Mucosa of stomach (tissue), 1 donor: ENCODE data around the gene MIOX.

ENCODE experiments used
- H3K27me3 ChIP-seq: one replicate; pipeline ENCODE4 v1.7.0; 2013; ENCODE audit warnings: mild to moderate bottlenecking, low read length; ENCODE audit not compliant: control insufficient read depth, insufficient read depth
- H3K36me3 ChIP-seq: one replicate; pipeline ENCODE4 v1.7.0; 2013; ENCODE audit warnings: low read length; ENCODE audit not compliant: control insufficient read depth, insufficient read depth
- H3K4me1 ChIP-seq: one replicate; pipeline ENCODE4 v1.7.0; 2013; ENCODE audit warnings: mild to moderate bottlenecking, low read length; ENCODE audit not compliant: control insufficient read depth, insufficient read depth
- H3K4me3 ChIP-seq: one replicate; pipeline ENCODE4 v1.7.0; 2013; ENCODE audit warnings: low read length
- H3K9ac ChIP-seq: one replicate; pipeline ENCODE4 v1.7.0; 2013; ENCODE audit warnings: mild to moderate bottlenecking, low read length, moderate library complexity
- H3K9me3 ChIP-seq: one replicate; pipeline ENCODE4 v1.7.0; 2013; ENCODE audit warnings: mild to moderate bottlenecking, low read length, moderate library complexity; ENCODE audit not compliant: control insufficient read depth
- donor health status: Pancreatic carcinoma.

MIOX gene

DNA sequence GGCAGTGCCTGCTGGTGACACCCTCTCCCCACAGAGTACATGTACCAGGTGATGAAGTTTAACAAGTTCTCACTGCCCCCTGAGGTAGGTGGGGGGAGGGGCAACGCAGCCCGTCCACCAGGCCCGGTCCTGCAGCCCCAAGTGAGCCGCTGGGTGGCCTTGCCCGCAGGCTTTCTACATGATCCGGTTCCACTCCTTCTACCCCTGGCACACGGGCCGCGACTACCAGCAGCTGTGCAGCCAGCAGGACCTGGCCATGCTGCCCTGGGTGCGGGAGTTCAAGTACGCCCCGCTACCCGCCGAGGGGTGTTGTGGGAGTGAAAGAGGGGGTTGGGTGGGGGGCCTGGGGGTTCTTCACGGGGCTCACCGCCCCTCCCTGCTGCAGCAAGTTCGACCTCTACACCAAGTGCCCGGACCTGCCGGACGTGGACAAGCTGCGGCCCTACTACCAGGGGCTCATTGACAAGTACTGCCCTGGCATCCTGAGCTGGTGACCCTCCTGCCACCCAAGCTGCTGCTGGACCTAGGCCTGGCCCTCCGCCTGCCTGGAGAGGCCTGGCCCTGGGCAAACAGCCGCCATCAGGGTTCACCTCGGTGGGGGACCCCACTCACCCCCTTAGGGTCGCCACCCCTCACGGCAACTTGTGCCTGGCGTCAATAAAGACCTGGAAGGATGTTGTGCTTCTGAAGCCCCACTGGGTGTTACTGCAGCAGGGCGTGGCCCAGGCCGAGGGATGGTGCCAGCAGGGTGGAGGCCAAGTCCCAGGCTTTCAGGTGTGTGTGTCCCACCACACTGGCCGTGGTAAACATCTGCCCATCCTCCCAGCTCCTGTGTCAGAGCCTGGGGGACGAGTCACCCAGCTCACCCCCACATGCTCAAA lies 2.9 kb downstream of the MIOX start:
- no peak overlapping the region for H3K9ac ChIP-seq
- H3K36me3 ChIP-seq: no peaks in the 10 kb centered on the region
- H3K27me3 ChIP-seq: peaks cover 13% of the 10 kb centered on the region
- no peak overlapping the region for H3K4me3 ChIP-seq
- H3K9me3 ChIP-seq: no peaks in the 10 kb centered on the region
- peaks cover 9% of the 10 kb centered on the region for H3K4me1 ChIP-seq

DNA sequence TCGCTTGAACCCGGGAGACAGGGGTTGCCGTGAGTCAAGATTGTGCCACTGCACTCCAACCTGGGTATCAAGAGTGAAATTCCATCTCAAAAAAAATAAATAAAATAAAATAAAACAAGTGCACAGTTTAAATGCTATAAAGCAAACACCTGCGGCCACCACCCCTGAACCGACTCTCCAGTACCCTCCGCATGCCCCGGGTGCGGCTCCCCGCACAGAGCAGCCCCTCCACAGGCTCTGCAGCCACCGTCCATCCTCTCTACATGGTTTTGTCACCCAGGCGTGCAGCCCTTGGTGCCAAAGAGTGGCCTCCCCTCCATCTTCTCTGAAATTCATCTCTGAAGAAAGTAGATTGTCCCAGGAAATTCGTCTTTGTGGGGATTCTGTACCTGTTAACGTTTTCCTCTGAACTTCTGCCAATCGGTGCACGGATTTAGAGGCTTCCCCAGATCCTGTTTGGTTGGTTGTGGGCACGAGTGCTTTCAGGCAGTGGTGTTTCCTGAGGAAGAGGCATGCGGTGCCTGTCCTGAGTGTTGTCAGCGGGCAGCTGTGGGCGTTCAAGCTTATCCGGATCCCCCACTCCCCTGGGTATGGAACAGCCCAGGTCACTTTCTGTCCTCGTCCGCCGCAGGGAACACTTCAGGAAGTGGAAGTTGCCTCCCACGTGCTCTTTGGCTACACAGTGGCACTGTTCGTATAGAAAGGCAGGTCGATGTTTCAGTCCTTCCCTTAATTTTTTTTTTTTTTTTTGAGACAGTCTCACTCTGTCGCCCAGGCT lies 4.1 kb downstream of the MIOX start:
- Histone ChIP-seq H3K27me3 (peaks cover 13% of the 10 kb centered on the region), H3K9ac (no peak overlapping the region), H3K9me3 (no peaks in the 10 kb centered on the region), H3K4me3 (no peak overlapping the region), H3K4me1 (peaks cover 2% of the 10 kb centered on the region), H3K36me3 (no peaks in the 10 kb centered on the region)

DNA sequence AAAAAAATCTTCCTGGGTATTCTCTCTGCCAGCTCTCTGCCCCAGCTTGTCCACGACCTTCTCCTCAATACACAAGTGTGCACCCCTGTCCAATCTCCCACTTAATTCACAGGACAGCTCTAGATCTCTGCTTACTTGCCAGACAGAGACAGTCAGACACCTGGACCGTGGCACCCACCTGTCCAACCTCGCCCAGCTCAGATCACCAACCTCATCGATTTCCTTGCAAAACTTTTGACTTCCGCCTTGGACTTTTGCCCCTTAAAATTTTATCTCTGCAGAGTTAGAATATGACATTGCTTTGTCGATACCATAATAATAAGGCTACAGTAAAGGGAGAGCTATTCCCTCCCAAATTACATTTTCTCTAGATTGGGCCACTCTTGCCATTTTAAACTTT lies 10.4 kb downstream of the MIOX start:
- H3K36me3 ChIP-seq: no peaks in the 10 kb centered on the region
- H3K9ac ChIP-seq: no peak overlapping the region
- peaks cover 6% of the 10 kb centered on the region for H3K4me1 ChIP-seq
- H3K4me3 ChIP-seq: no peak overlapping the region
- no peaks in the 10 kb centered on the region for H3K27me3 ChIP-seq
- no peaks in the 10 kb centered on the region for H3K9me3 ChIP-seq

DNA sequence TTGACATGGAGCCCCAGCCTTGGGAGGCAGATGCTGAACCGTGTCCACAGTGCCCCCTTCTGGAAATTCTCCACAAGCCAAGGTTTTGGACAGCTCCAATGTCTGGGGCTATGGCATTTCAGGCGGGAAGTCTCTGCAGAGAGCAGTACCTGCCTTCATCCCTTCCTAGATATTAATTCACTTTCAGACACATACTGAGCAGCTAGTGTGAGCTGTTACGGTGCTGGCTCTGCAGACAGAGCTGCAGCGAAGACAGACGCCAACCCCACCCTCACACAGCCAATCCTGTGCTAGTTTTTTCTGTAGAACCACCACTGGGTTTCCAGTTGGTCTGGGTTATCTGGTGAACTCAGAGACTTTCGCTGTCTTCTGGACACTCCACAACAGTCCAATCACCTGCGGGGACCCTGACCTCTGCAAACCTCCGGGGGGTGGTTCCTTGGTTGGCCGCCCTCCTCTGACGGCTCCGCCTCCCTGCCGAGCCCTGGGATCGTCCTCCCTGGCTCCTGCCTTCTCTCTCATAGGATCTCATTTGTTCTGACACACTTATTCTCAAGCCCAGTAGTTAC lies 11.7 kb downstream of the MIOX start:
- H3K9ac ChIP-seq: no peak overlapping the region
- H3K4me1 ChIP-seq: peaks cover 6% of the 10 kb centered on the region
- H3K36me3 ChIP-seq: no peaks in the 10 kb centered on the region
- H3K4me3 ChIP-seq: no peak overlapping the region
- no peaks in the 10 kb centered on the region for H3K27me3 ChIP-seq
- no peaks in the 10 kb centered on the region for H3K9me3 ChIP-seq

DNA sequence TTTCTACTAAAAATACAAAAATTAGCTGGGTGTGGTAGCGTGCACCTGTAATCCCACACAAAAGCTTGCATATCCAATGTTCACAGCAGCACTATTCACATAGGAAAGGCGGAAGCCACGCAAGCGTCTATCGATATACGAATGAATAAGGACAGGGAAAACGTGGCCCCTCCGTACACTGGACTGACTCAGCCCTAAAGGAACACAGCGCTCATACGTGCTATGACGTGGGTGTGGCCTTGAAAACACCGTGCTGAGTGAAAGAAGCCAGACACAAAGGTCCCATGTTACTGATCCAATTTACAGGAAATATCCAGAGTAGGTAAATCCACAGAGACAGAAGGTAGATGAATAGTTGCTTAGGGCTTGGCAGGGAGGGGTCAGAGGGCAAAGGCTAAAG lies 13.8 kb downstream of the MIOX start:
- Histone ChIP-seq H3K27me3 (no peaks in the 10 kb centered on the region), H3K4me3 (no peak overlapping the region), H3K9me3 (no peaks in the 10 kb centered on the region), H3K9ac (no peak overlapping the region), H3K4me1 (peaks cover 6% of the 10 kb centered on the region), H3K36me3 (no peaks in the 10 kb centered on the region)

DNA sequence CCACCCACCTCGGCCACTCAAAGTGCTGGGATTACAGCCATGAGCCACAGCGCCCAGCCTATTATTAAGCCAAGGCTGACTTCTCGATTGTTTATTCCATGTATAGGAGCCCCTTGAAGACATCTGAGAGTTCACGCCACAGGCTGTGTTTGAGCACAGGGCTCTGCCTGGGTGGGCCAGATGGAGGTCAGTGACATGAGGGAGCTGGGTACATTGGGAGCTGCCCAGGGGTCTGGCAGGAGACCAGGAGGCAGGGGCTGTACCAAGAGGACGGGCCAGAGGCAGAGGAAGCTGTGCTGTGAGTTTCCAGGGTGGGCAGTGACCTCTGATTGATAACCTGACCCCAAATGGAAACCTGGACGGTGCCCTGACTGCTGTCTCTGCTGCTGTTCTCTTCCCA lies 15.4 kb downstream of the MIOX start:
- Histone ChIP-seq H3K36me3 (no peaks in the 10 kb centered on the region), H3K4me3 (no peak overlapping the region), H3K9me3 (no peaks in the 10 kb centered on the region), H3K4me1 (peaks cover 18% of the 10 kb centered on the region), H3K27me3 (no peaks in the 10 kb centered on the region), H3K9ac (no peak overlapping the region)

DNA sequence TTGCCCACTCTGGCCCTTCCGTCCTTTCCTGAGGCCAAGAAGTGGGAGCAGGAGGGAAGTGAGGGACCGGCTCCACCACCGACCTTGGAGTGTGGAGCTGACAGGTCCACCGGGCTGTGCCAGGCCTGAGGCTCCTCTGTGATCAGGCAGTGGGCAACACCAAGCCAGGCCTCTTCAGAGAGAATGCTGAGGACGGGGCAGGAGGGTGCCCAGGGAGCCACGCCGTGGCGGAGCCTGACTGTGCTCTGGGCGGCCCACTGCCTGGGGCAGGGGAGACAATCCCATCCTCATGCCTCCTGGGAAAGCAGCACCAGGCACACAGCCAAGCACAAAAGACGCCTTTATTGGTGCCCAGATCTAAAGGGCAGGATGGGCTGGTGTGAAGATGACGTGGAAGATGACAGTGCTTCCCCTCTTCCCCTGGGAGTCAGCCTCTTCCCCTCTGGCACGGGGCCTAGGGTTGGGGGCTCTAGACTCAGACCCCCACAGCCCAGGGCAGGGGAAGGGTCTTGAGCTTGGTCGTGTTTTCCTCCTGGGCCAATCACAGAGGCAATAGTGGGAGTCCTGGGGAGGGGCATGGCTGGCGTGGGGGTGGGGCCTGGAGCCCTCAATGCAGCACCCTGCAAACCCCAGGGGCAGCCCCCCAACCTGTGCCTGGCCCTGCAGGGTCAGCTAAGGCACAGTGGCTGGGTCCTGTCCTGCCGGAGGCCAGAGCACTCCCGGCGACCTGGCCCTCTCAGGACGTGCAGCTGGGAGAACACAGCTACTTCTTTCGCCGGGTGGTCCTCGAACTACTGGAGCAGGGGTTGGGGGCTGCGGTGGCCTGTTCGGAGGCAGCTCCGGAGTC lies 16.2 kb downstream of the MIOX start:
- no peaks in the 10 kb centered on the region for H3K9me3 ChIP-seq
- H3K4me3 ChIP-seq: no peak overlapping the region
- H3K4me1 ChIP-seq: peaks cover 20% of the 10 kb centered on the region
- H3K36me3 ChIP-seq: no peaks in the 10 kb centered on the region
- H3K9ac ChIP-seq: no peak overlapping the region
- H3K27me3 ChIP-seq: no peaks in the 10 kb centered on the region

DNA sequence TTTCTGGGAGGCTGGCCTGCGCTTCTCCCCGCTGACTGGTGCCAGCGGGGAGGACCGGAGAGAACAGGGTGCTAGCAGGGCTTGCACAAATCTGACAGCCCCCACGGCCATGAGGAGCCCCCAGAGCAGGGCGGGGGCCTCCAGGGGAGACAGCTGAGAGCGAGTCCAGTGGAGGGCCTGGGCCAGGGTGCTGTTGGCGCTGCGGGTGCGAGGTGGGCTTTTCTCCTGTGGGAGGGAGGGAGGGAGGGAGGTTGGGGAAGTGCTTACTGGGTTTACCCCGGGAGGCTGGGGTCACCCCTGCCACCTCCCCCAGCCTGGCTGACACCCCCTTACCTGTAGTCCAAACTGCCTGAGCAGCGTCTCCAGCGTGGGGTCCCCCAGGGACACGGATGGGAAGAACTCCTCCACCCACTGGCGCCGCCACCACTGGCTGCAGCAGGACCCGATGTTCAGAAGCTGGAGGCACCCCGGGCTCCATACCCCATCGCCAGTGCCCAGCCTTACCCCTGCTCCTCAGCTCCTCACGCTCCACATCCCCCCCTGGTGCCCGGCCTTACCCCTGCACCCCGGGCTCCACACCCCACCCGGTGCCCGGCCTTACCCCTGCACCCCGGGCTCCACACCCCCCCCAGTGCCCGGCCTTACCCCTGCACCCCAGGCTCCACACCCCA lies 17.0 kb downstream of the MIOX start:
- Histone ChIP-seq H3K4me1 (peaks cover 17% of the 10 kb centered on the region), H3K4me3 (no peak overlapping the region), H3K36me3 (no peaks in the 10 kb centered on the region), H3K9ac (no peak overlapping the region), H3K9me3 (no peaks in the 10 kb centered on the region), H3K27me3 (no peaks in the 10 kb centered on the region)

DNA sequence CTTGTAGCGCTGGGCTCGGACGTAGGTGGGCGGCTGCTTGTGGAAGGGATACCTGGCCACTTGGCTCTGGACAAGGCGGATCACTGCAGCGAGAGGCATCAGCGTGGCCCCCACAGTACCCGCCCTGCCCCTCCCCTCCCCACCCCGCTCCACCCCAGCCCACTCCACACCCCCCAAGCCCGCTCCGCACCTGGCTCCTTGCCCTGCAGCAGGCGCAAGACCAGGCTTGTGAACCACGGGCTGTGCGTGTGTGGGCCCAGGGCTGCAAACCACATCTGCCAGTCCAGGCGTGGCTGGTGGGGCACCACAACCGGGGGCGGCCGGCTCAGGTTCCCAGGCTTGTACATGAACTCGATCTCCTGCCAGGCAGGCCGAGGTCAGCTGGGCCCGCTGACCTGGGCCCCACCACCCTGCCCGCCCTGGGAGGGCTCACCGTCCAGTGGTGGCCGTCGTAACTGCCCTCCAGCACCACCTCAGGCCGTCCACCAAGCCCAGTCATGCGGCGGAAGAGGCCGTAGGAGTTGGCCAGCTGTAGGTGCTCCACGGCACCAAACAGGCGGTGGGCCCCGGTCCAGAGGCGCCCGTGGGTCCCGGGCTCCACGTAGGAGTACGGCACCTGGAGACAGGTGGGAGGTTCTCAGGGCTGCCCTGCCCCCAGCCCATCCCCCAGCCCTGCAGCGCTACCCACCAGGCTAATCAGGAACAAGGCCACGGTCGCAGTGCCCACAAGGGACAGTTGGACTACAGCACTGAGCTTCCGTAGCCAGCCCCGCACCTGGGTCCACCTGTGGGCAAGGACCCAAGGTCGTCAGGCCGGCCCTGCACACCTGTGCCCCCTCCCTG lies 17.9 kb downstream of the MIOX start:
- H3K27me3 ChIP-seq: no peaks in the 10 kb centered on the region
- H3K36me3 ChIP-seq: no peaks in the 10 kb centered on the region
- H3K4me1 ChIP-seq: peaks cover 26% of the 10 kb centered on the region
- H3K9ac ChIP-seq: no peak overlapping the region
- H3K4me3 ChIP-seq: no peak overlapping the region
- no peaks in the 10 kb centered on the region for H3K9me3 ChIP-seq

DNA sequence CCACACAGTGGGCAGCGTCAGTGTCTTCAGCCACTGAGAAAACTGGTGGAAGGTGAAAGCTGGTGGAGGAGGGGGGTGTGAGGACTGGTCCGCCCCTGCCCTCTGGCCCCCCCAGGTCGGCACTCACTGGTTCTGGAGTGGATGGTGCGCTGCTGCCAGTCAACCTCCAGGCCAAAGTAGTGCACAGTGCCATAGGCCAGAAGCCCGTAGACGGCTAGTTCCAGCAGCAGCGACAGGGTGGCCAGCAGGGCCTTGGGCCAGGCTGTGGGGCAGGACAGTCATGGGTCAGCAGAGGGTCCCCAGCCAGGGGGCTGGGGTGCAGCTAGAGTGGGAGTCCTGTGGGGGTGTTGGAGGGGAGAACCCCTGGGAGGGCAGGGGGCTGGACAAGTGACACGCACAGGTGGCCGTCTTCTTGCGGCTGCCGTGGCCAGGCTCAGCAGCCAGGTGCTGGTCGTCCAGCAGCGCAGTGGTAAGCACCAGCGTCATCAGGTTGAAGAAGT lies 18.7 kb downstream of the MIOX start:
- Histone ChIP-seq H3K4me1 (peaks cover 26% of the 10 kb centered on the region), H3K36me3 (no peaks in the 10 kb centered on the region), H3K9me3 (no peaks in the 10 kb centered on the region), H3K4me3 (no peak overlapping the region), H3K27me3 (no peaks in the 10 kb centered on the region), H3K9ac (no peak overlapping the region)
